CD4-positive, alpha-beta memory T cell (primary cell): Measurements from ENCODE around the gene ALOX12. TPM values are rescaled to one million over a fixed set of nuclear protein-coding genes. Genes with fewer than 3 reads are reported as not detected.

Experiments
- CTCF ChIA-PET: fragments of 350-600 bp; sonication (Branson Sonifier 250); formaldehyde crosslinking; loops from one replicate; lab custom pipeline; 2021; ENCODE audit warnings: inconsistent platforms; ENCODE audit not compliant: partially characterized antibody; lab: Charles Lee
- POLR2A ChIA-PET: fragments of 350-600 bp; sonication (Branson Sonifier 250); formaldehyde crosslinking; loops from one replicate; lab custom pipeline; 2021; ENCODE audit not compliant: partially characterized antibody; lab: Charles Lee
- DNase-seq, 5 donors: peaks; one replicate each; pipeline versions ENCODE4 v3.0.0 to v3.0.0-alpha.2; 2020 to 2022; ENCODE audit warnings: mixed read lengths in 1 of 5
- H3K27ac ChIP-seq: one replicate; pipeline ENCODE4 v1.7.0; 2013; ENCODE audit warnings: low read depth, low read length
- H3K27me3 ChIP-seq: 2 replicates; pipeline ENCODE4 v1.7.0; 2013; ENCODE audit warnings: mild to moderate bottlenecking, low read length, moderate library complexity; ENCODE audit not compliant: insufficient read depth
- H3K36me3 ChIP-seq: 2 replicates; pipeline ENCODE4 v1.7.0; 2013; ENCODE audit warnings: mild to moderate bottlenecking, low read length, moderate library complexity; ENCODE audit not compliant: insufficient read depth
- H3K4me1 ChIP-seq: 2 replicates; pipeline ENCODE4 v1.7.0; 2013; ENCODE audit warnings: mild to moderate bottlenecking, low read length, moderate library complexity; ENCODE audit not compliant: insufficient read depth
- H3K4me3 ChIP-seq, 2 donors: one replicate each; pipeline ENCODE4 v1.7.0; 2013; ENCODE audit warnings: low read length in 2 of 2, mild to moderate bottlenecking in 1 of 2
- H3K9me3 ChIP-seq, 2 donors: one replicate each; pipeline ENCODE4 v1.7.0; 2013; ENCODE audit warnings: low read length in 2 of 2, control low read depth in 1 of 2; ENCODE audit not compliant: control insufficient read depth in 1 of 2
- H3K27ac Mint-ChIP-seq, 7 donors: one replicate each; pipeline ENCODE4 v1.8.0; 2020 to 2021; ENCODE audit warnings: mixed read lengths in 7 of 7, mild to moderate bottlenecking in 6 of 7, inconsistent platforms in 3 of 7, moderate library complexity in 3 of 7
- H3K27me3 Mint-ChIP-seq, 2 donors: one replicate each; pipeline ENCODE4 v1.8.0; 2020 to 2021; ENCODE audit warnings: mixed read lengths in 2 of 2
- H3K36me3 Mint-ChIP-seq, 2 donors: one replicate each; pipeline ENCODE4 v1.8.0; 2020 to 2021; ENCODE audit warnings: mixed read lengths in 2 of 2, inconsistent platforms in 1 of 2, mild to moderate bottlenecking in 1 of 2
- H3K4me1 Mint-ChIP-seq, 4 donors: one replicate each; pipeline ENCODE4 v1.8.0; 2020 to 2021; ENCODE audit warnings: mixed read lengths in 4 of 4, mild to moderate bottlenecking in 1 of 4
- H3K4me3 Mint-ChIP-seq, 8 donors: one replicate each; pipeline ENCODE4 v1.8.0; 2020 to 2021; ENCODE audit warnings: mixed read lengths in 8 of 8, mild to moderate bottlenecking in 7 of 8, moderate library complexity in 6 of 8, inconsistent platforms in 3 of 8
- H3K9me3 Mint-ChIP-seq, 8 donors: one replicate each; pipeline ENCODE4 v1.8.0; 2020 to 2021; ENCODE audit warnings: mixed read lengths in 8 of 8, mild to moderate bottlenecking in 5 of 8, inconsistent platforms in 3 of 8, moderate library complexity in 1 of 8
- intact Hi-C: fragments of 100-400 bp; cut with micrococcal nuclease; formaldehyde crosslinking; loops from one replicate; pipeline ENCODE4 v1.15.1; 2023
- polyA plus RNA-seq, 2 donors: library from polyadenylated mRNA; unstranded; fragments of 300-500 nt; fragmentation: Illumina TruSeq; gene quantifications; one replicate each; pipeline ENCODE4 v1.2.3, GENCODE V29; 2021
- total RNA-seq, 2 experiments: library from RNA; stranded (reverse); gene quantifications; one replicate each; pipeline ENCODE4 v1.2.3, GENCODE V29; 2021

Gene ALOX12
- total and polyA plus RNA-seq, 4 experiments from 2014 or later, result 0.19 TPM; not detected in 3

GRCh38 chr17:7010523-7010922 is 14.7 kb downstream of the ALOX12 start:
- Histone ChIP-seq H3K36me3 (peaks cover 7% of the 10 kb centered on the region), H3K9me3 (no peaks in the 10 kb centered on the region), H3K4me3 (no peak overlapping the region), H3K4me1 (peaks cover 50% of the 10 kb centered on the region), H3K27me3 (no peaks in the 10 kb centered on the region), H3K27ac (peak overlapping the region; percentile 96)
- ChIA-PET POLR2A (interaction anchor here (0.6 to 4.1 kb wide), 2 partner anchors 19 to 25 kb away, joined by 3 to 39 read pairs; partner anchors contain the start of gene SLC16A13), CTCF (interaction anchor here (0.8 to 1.5 kb wide), 3 partner anchors 11 to 100 kb away, joined by 3 to 4 read pairs (median 3); no protein-coding TSS in a partner anchor)
- peak overlapping the region; percentile 36 to 98 (median 75) for H3K27ac Mint-ChIP-seq
- no peaks in the 10 kb centered on the region for H3K27me3 Mint-ChIP-seq
- H3K4me1 Mint-ChIP-seq, result peaks cover 35 to 76% (median 55%) of the 10 kb centered on the region in 4 donors
- H3K4me3 Mint-ChIP-seq, result peak overlapping the region; percentile 61 to 97 (median 68)
- peaks cover 7 to 50% of the 10 kb centered on the region in 2 donors for H3K36me3 Mint-ChIP-seq
- no peak for DNase-seq
- intact Hi-C loops, result loop anchor here (10.0 kb wide), 1 partner anchor 1426 kb away; the partner anchor contains the start of gene NLRP1
- H3K9me3 Mint-ChIP-seq, result no peaks in the 10 kb centered on the region

GRCh38 chr17:7011415-7011814 is 15.6 kb downstream of the ALOX12 start:
- POLR2A ChIA-PET, result interaction anchor here (0.6 to 4.1 kb wide), 5 partner anchors 10 to 166 kb away, joined by 3 to 39 read pairs (median 3); partner anchors contain the start of gene SLC16A13

GRCh38 chr17:7011942-7012254 is 16.0 kb downstream of the ALOX12 start:
- Histone ChIP-seq H3K36me3 (peaks cover 10% of the 10 kb centered on the region), H3K4me1 (peaks cover 64% of the 10 kb centered on the region), H3K27me3 (no peaks in the 10 kb centered on the region), H3K9me3 (no peaks in the 10 kb centered on the region), H3K4me3 (peak overlapping the region; percentile 61 to 98), H3K27ac (peak overlapping the region; percentile 96)
- H3K4me3 Mint-ChIP-seq, result peak overlapping the region; percentile 92 to 98 (median 97)
- ChIA-PET POLR2A (interaction anchor here (0.6 to 4.1 kb wide), 17 partner anchors 10 to 839 kb away, joined by 3 to 39 read pairs (median 3); partner anchors contain the start of genes ACADVL, ACAP1, DLG4 and SLC16A13), CTCF (interaction anchor here (1.0 to 2.0 kb wide), 4 partner anchors 9 to 101 kb away, joined by 4 to 15 read pairs (median 6); no protein-coding TSS in a partner anchor)
- no peak for DNase-seq
- peaks cover 41 to 86% (median 63%) of the 10 kb centered on the region in 4 donors for H3K4me1 Mint-ChIP-seq
- no peaks in the 10 kb centered on the region for H3K9me3 Mint-ChIP-seq
- no peaks in the 10 kb centered on the region for H3K27me3 Mint-ChIP-seq
- H3K27ac Mint-ChIP-seq, result peak overlapping the region; percentile 98 to 100 (median 100)
- peaks cover 9 to 48% of the 10 kb centered on the region in 2 donors for H3K36me3 Mint-ChIP-seq
- intact Hi-C loops, result loop anchor here (10.0 kb wide), 1 partner anchor 1427 kb away; the partner anchor contains the start of gene NLRP1

More at GRCh38 chr17:7011415-7011814, 15.6 kb downstream of the ALOX12 start:
- Histone ChIP-seq H3K36me3 (peaks cover 7% of the 10 kb centered on the region), H3K27me3 (no peaks in the 10 kb centered on the region), H3K9me3 (no peaks in the 10 kb centered on the region), H3K4me3 (peak overlapping the region; percentile 61 to 98), H3K4me1 (peaks cover 59% of the 10 kb centered on the region), H3K27ac (peak overlapping the region; percentile 96)
- Mint-ChIP-seq H3K4me1 (peaks cover 41 to 84% (median 63%) of the 10 kb centered on the region in 4 donors), H3K4me3 (peak overlapping the region; percentile 92 to 98 (median 97)), H3K9me3 (no peaks in the 10 kb centered on the region), H3K27ac (peak overlapping the region; percentile 98 to 100 (median 100)), H3K36me3 (peaks cover 7 to 51% of the 10 kb centered on the region in 2 donors), H3K27me3 (no peaks in the 10 kb centered on the region)
- CTCF ChIA-PET, result interaction anchor here (1.5 to 2.0 kb wide), 3 partner anchors 10 to 101 kb away, joined by 4 to 15 read pairs (median 4); no protein-coding TSS in a partner anchor
- intact Hi-C loops, result loop anchor here (10.0 kb wide), 1 partner anchor 1427 kb away; the partner anchor contains the start of gene NLRP1
- no peak for DNase-seq

- POLR2A ChIA-PET, result interaction anchor here (1.2 to 4.1 kb wide), 8 partner anchors 10 to 673 kb away, joined by 3 to 39 read pairs (median 5); partner anchors contain the start of genes BCL6B, SLC16A13 and TP53
- peak; percentile 98 to 99 (median 98) for DNase-seq
- H3K27me3 ChIP-seq, result no peaks in the 10 kb centered on the region
- H3K9me3 ChIP-seq, result no peaks in the 10 kb centered on the region
- Mint-ChIP-seq H3K4me1 (peaks cover 42 to 94% (median 61%) of the 10 kb centered on the region in 4 donors), H3K4me3 (peak overlapping the region; percentile 92 to 98 (median 97)), H3K36me3 (peaks cover 13 to 42% of the 10 kb centered on the region in 2 donors), H3K27ac (peak overlapping the region; percentile 98 to 100 (median 100)), H3K27me3 (no peaks in the 10 kb centered on the region), H3K9me3 (no peaks in the 10 kb centered on the region)
- peak overlapping the region; percentile 96 for H3K27ac ChIP-seq
- H3K4me3 ChIP-seq, result peak overlapping the region; percentile 61 to 98
- CTCF ChIA-PET, result interaction anchor here (0.6 to 3.0 kb wide), 4 partner anchors 11 to 103 kb away, joined by 3 to 11 read pairs (median 6); no protein-coding TSS in a partner anchor
- H3K36me3 ChIP-seq, result peaks cover 14% of the 10 kb centered on the region
- peaks cover 69% of the 10 kb centered on the region for H3K4me1 ChIP-seq
- intact Hi-C loops, result loop anchor here (10.0 kb wide), 1 partner anchor 1430 kb away; the partner anchor contains the start of gene NLRP1
These were observed 18.6 kb downstream of the ALOX12 start for GRCh38 chr17:7014261-7014994.

- H3K27me3 ChIP-seq, result no peaks in the 10 kb centered on the region
- intact Hi-C loops, result loop anchor here (1.0 to 10.0 kb wide), 2 partner anchors 8 to 1430 kb away; partner anchors contain the start of genes BCL6B and NLRP1
- Mint-ChIP-seq H3K9me3 (no peaks in the 10 kb centered on the region), H3K36me3 (peaks cover 9 to 36% of the 10 kb centered on the region in 2 donors), H3K27ac (peak overlapping the region; percentile 97 to 99 (median 98)), H3K4me1 (peaks cover 35 to 86% (median 55%) of the 10 kb centered on the region in 4 donors), H3K27me3 (no peaks in the 10 kb centered on the region), H3K4me3 (peak overlapping the region; percentile 89 to 95 (median 92))
- H3K4me3 ChIP-seq, result peak overlapping the region; percentile 50 to 98
- ChIA-PET POLR2A (interaction anchor here (0.6 to 3.0 kb wide), 12 partner anchors 9 to 672 kb away, joined by 3 to 37 read pairs (median 4); partner anchors contain the start of genes BCL6B, SLC16A13 and TP53), CTCF (interaction anchor here (0.8 to 3.0 kb wide), 5 partner anchors 11 to 104 kb away, joined by 3 to 11 read pairs (median 4); partner anchors contain the start of gene SLC16A13)
- H3K36me3 ChIP-seq, result peaks cover 8% of the 10 kb centered on the region
- H3K9me3 ChIP-seq, result no peaks in the 10 kb centered on the region
- peaks cover 61% of the 10 kb centered on the region for H3K4me1 ChIP-seq
- H3K27ac ChIP-seq, result peak overlapping the region; percentile 96
- peak; percentile 82 to 97 (median 85) for DNase-seq
These were observed 19.4 kb downstream of the ALOX12 start for GRCh38 chr17:7014995-7015958.

GRCh38 chr17:7016418-7016817 is 20.6 kb downstream of the ALOX12 start:
- Mint-ChIP-seq H3K4me3 (peak overlapping the region in 7 of 8 donors; percentile 64 to 92 (median 91)), H3K4me1 (peaks cover 30 to 87% (median 51%) of the 10 kb centered on the region in 4 donors), H3K27me3 (no peaks in the 10 kb centered on the region), H3K36me3 (peaks cover 9 to 36% of the 10 kb centered on the region in 2 donors), H3K27ac (peak overlapping the region; percentile 97 to 99 (median 98)), H3K9me3 (no peaks in the 10 kb centered on the region)
- ChIA-PET CTCF (interaction anchor here (1.1 to 3.0 kb wide), 4 partner anchors 11 to 102 kb away, joined by 3 to 11 read pairs (median 3); no protein-coding TSS in a partner anchor), POLR2A (interaction anchor here (0.7 to 3.0 kb wide), 5 partner anchors 8 to 30 kb away, joined by 3 to 37 read pairs (median 8); partner anchors contain the start of genes BCL6B and SLC16A13)
- Histone ChIP-seq H3K9me3 (no peaks in the 10 kb centered on the region), H3K4me3 (no peak overlapping the region), H3K36me3 (peaks cover 8% of the 10 kb centered on the region), H3K27ac (peak overlapping the region; percentile 96), H3K27me3 (no peaks in the 10 kb centered on the region), H3K4me1 (peaks cover 51% of the 10 kb centered on the region)
- intact Hi-C loops, result loop anchor here (2.0 to 10.0 kb wide), 2 partner anchors 18 to 1432 kb away; partner anchors contain the start of gene NLRP1
- DNase-seq, result peak in 1 of 5 donors; percentile 41
